Thyroid gland (tissue), 4 donors: ENCODE measurements around the gene SLC38A3. TPM values are rescaled to one million over a fixed set of nuclear protein-coding genes. Genes with fewer than 3 reads are reported as not detected.

Experiments
- DNase-seq, 2 donors: peaks; one replicate each; pipeline ENCODE4 v3.0.0-alpha.2; 2019
- H3K27ac ChIP-seq, 3 donors: fragments of 200-600 bp; sonication (generic); 1 replicate in 2 of 3; 2 replicates in 1 of 3; pipeline ENCODE4 v1.5.1; 2016 to 2019; ENCODE audit warnings: mild to moderate bottlenecking in 1 of 3, moderate library complexity in 1 of 3
- H3K27me3 ChIP-seq: fragments of 200-600 bp; sonication (generic); one replicate; pipeline ENCODE4 v1.5.1; 2019
- H3K36me3 ChIP-seq, 2 donors: fragments of 200-600 bp; sonication (generic); one replicate each; pipeline ENCODE4 v1.5.1; 2016 to 2019
- H3K4me1 ChIP-seq, 2 donors: fragments of 200-600 bp; sonication (generic); one replicate each; pipeline ENCODE4 v1.5.1; 2017 to 2019
- H3K4me3 ChIP-seq, 3 donors: fragments of 200-600 bp; sonication (generic); replicated peaks in 1 of 3; 1 replicate in 2 of 3; 2 replicates in 1 of 3; pipeline ENCODE4 v1.5.1; 2016; ENCODE audit warnings: mild to moderate bottlenecking in 1 of 3
- H3K9me3 ChIP-seq: fragments of 200-600 bp; sonication (generic); one replicate; pipeline ENCODE4 v1.5.1; 2017
- POLR2A ChIP-seq, 2 donors: fragments of 450-650 bp; IDR thresholded peaks; one replicate each; pipeline ENCODE4 v1.6.1; 2017; ENCODE audit warnings: antibody characterized with exemption in 2 of 2, mild to moderate bottlenecking in 2 of 2, moderate library complexity in 1 of 2
- WGBS, 2 donors: methylation state at CpG; one replicate each; pipeline ENCODE4 v1.1.5; 2017; 5-methylcytosine and 5-hydroxymethylcytosine counted together
- intact Hi-C: fragments of 100-400 bp; cut with DNase I; formaldehyde crosslinking; loops from one replicate; pipeline ENCODE4 v1.15.1; 2023
- total RNA-seq, 4 donors: library from RNA; depleted of rRNA; stranded (reverse); fragments of >200 nt; gene quantifications; one replicate each; pipeline ENCODE4 v1.2.3, GENCODE V29; 2016
- TF ChIP-seq, protein P1 (sequence below), 6 experiments: fragments of 200-600 bp in 3 of 6; fragments of 450-650 bp in 3 of 6; sonication (generic) in 3 of 6; IDR thresholded peaks; one replicate each; pipeline ENCODE4 v1.5.1; 2016 to 2019; ENCODE audit warnings: antibody characterized with exemption in 6 of 6, mild to moderate bottlenecking in 2 of 6, inconsistent platforms in 1 of 6, moderate library complexity in 1 of 6

The SLC38A3 gene
- total RNA-seq, 4 donors from 2014 or later = 1.1 to 5.0 (median 3.6) TPM

DNA sequence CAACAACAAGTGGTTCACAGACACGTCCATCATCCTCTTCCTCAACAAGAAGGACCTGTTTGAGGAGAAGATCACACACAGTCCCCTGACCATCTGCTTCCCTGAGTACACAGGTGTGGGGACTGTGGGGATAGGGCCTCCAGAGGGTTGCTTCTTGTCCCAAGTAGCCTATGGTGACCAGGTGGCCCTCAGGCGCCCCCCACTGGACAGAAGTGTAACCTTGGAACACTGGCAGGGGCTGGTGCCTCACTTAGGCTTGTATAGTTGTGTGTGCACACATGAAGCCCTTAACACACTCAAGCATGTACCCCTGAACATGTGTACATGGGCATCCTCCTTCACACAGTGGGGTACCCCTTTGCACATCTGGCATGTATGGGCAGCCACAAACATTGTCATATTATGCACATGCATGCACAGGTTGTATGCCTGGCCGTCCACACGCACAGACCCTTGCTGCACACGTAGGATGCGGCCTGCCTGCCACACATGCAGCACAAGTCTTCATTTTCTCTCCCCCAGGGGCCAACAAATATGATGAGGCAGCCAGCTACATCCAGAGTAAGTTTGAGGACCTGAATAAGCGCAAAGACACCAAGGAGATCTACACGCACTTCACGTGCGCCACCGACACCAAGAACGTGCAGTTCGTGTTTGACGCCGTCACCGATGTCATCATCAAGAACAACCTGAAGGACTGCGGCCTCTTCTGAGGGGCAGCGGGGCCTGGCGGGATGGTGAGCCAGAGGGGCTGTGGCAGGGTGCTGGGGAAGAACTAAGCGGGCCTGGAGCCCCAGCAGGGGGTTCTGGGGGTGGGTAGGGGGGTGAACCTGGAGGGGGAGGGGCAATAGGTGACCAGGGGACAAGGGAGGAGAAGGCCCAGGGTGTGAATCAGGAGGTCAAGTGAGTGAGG lies 52.2 kb downstream of the SLC38A3 start:
- intact Hi-C loops = no loop called here
- Histone ChIP-seq H3K36me3 (peaks cover 34 to 42% of the 10 kb centered on the region in 2 donors), H3K9me3 (no peaks in the 10 kb centered on the region), H3K4me1 (peaks cover 20 to 41% of the 10 kb centered on the region in 2 donors), H3K27ac (peak overlapping the region in 1 of 3 donors; percentile 99), H3K4me3 (no peak overlapping the region), H3K27me3 (no peaks in the 10 kb centered on the region)
- 90 to 94% methylated on average over 19 to 20 of the region's 20 CpGs for WGBS, 2 donors
- TF ChIP-seq, protein P1, sequence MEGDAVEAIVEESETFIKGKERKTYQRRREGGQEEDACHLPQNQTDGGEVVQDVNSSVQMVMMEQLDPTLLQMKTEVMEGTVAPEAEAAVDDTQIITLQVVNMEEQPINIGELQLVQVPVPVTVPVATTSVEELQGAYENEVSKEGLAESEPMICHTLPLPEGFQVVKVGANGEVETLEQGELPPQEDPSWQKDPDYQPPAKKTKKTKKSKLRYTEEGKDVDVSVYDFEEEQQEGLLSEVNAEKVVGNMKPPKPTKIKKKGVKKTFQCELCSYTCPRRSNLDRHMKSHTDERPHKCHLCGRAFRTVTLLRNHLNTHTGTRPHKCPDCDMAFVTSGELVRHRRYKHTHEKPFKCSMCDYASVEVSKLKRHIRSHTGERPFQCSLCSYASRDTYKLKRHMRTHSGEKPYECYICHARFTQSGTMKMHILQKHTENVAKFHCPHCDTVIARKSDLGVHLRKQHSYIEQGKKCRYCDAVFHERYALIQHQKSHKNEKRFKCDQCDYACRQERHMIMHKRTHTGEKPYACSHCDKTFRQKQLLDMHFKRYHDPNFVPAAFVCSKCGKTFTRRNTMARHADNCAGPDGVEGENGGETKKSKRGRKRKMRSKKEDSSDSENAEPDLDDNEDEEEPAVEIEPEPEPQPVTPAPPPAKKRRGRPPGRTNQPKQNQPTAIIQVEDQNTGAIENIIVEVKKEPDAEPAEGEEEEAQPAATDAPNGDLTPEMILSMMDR (IDR thresholded peaks at IDR 0.05) = peak in 4 of 6 experiments; percentile 18 to 49 (median 34)
- TF ChIP-seq POLR2A (IDR thresholded peaks at IDR 0.05) = no peak
- DNase-seq = peak in 1 of 2 donors; percentile 36

DNA sequence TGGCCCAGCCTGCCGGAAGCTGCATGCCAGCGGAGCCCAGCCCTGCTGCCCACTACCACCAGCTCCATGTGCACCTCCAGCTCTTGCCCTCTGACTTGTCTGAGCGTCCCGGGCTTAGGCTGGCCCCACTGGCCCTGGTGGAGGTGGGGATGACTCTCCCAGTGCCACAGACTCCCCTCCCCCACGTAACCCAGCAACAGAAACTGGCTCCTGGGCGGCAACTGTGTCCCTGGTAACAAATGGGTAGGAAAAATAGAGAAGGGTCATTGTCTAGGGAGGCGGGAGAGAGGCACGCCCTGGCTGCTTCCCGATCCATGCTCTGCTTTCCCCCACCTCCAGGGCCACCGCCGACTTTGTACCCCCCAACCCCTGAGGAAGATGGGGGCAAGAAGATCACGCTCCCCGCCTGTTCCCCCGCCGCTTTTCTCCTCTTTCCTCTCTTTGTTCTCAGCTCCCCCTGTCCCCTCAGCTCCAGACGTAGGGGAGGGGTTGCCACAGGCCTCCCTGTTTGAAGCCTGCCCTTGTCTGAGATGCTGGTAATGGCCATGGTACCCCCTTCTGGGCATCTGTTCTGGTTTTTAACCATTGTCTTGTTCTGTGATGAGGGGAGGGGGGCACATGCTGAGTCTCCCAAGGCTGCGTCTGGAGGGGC lies 53.1 kb downstream of the SLC38A3 start:
- TF ChIP-seq, protein P1 (IDR thresholded peaks at IDR 0.05) = no peak
- TF ChIP-seq POLR2A (IDR thresholded peaks at IDR 0.05) = no peak
- no peak for DNase-seq
- Histone ChIP-seq H3K4me3 (no peak overlapping the region), H3K9me3 (no peaks in the 10 kb centered on the region), H3K36me3 (peaks cover 27 to 33% of the 10 kb centered on the region in 2 donors), H3K4me1 (peaks cover 20 to 41% of the 10 kb centered on the region in 2 donors), H3K27ac (peak overlapping the region in 1 of 3 donors; percentile 99), H3K27me3 (no peaks in the 10 kb centered on the region)
- intact Hi-C loops = no loop called here
- WGBS, 2 donors = 72 to 84% methylated on average over 15 to 16 of the region's 17 CpGs

DNA sequence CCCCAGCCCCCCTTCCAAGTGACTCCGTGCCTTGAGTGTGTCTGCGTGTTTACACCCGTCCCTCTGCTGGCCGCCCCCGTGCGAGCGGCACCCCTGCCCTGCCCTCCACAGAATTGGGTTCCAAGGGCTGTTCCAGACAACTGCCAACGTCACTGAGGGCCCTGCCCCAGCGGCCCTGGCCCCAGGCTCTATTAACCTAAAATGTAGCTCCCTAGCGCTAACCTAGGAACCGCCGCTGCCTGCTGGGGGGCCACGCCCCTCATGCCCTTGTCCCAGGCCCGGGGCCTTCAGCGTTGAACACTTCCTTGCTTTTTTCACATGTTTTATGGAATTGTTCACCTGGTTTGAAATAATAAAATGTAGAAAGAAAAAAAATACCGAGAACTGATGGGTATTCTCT lies 53.9 kb downstream of the SLC38A3 start:
- intact Hi-C loops = no loop called here
- no peak for DNase-seq
- H3K27ac ChIP-seq = peak overlapping the region in 1 of 3 donors; percentile 99
- no peaks in the 10 kb centered on the region for H3K9me3 ChIP-seq
- no peaks in the 10 kb centered on the region for H3K27me3 ChIP-seq
- TF ChIP-seq, protein P1 (IDR thresholded peaks at IDR 0.05) = no peak
- TF ChIP-seq POLR2A (IDR thresholded peaks at IDR 0.05) = no peak
- peaks cover 26 to 31% of the 10 kb centered on the region in 2 donors for H3K36me3 ChIP-seq
- no peak overlapping the region for H3K4me3 ChIP-seq
- H3K4me1 ChIP-seq = peaks cover 23 to 43% of the 10 kb centered on the region in 2 donors
- 84 to 87% methylated on average over 15 to 16 of the region's 16 CpGs for WGBS, 2 donors

DNA sequence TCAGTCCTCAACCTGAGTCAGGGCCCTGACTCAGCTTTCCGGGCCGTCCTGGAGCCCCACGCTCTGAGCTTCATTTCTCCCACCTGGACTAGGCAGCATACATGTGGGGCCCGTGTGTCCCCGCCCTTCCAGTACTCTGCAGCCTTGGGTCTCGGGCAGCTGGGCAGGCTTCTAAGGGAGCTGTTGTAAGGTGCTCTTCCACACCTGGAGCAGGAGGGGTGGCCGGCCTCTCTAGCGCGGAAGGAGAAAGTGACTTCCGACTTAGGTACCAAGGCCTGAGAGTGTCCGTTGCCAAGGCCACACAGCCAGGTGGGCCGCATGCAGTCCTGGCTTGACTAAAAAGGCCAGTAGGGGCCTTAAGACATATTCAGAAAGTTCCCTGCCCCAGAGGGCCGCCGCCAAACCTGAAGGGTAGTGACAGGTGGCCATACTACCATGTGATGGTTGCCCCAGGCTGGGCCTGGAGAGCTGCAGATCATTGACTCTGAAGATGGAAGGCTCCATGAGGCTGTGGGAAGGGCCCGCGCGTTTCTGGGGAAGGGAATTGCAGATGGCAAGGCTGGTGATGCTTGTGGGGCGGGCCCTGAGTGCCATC lies 54.5 kb downstream of the SLC38A3 start:
- peak overlapping the region in 2 of 3 donors; percentile 99 for H3K27ac ChIP-seq
- H3K4me3 ChIP-seq = peak overlapping the region in 1 of 3 donors; percentile 72
- DNase-seq = no peak
- TF ChIP-seq, protein P1 (IDR thresholded peaks at IDR 0.05) = no peak
- H3K4me1 ChIP-seq = peaks cover 29 to 45% of the 10 kb centered on the region in 2 donors
- H3K36me3 ChIP-seq = peaks cover 26 to 27% of the 10 kb centered on the region in 2 donors
- H3K27me3 ChIP-seq = no peaks in the 10 kb centered on the region
- H3K9me3 ChIP-seq = no peaks in the 10 kb centered on the region
- intact Hi-C loops = no loop called here
- 65 to 80% methylated on average over 5 to 12 of the region's 18 CpGs for WGBS, 2 donors
